UCSD-AML1 (cell line): ENCODE measurements around the gene JPT2.

Experiments used
- DNase-seq: peaks from one replicate; lab custom pipeline; 2025; ENCODE audit not compliant: unreplicated experiment; lab: John Stamatoyannopoulos, UW

Gene JPT2

GRCh38 chr16:1749152-1750117 lies 71.4 kb downstream of the JPT2 start:
- DNase-seq = no peak
